Neural cell (in vitro differentiated cells): ENCODE measurements around the gene DIS3L2. TPM values are rescaled to one million over a fixed set of nuclear protein-coding genes. Genes with fewer than 3 reads are reported as not detected.
"Not testable (repeated sequence)": the region's sequence is repeated elsewhere in the genome, so short reads cannot be mapped to it uniquely, and the experiment has no call there.

Source experiments
- H2AFZ ChIP-seq: fragments of 200-600, 300-800 bp; sonication (generic), shearing (Covaris generic); 2 replicates; pipeline ENCODE4 v1.6.0; 2014; ENCODE audit warnings: low read depth, mild to moderate bottlenecking, antibody characterized with exemption, low read length, moderate library complexity
- H3F3A ChIP-seq: fragments of 200-600 bp; shearing (Covaris generic); 2 replicates; pipeline ENCODE4 v1.6.1; 2016; ENCODE audit warnings: mild to moderate bottlenecking, moderate library complexity, mixed read lengths, antibody characterized with exemption, low read length; ENCODE audit not compliant: insufficient read depth, poor library complexity, severe bottlenecking
- H3K27ac ChIP-seq: fragments of 200-600, 300-800 bp; sonication (generic), shearing (Covaris generic); 2 replicates; pipeline ENCODE4 v1.5.1; 2014; ENCODE audit warnings: mild to moderate bottlenecking, low read length, moderate library complexity
- H3K27me3 ChIP-seq: fragments of 300-800, 200-600 bp; sonication (generic), shearing (Covaris generic); 2 replicates; pipeline ENCODE4 v1.6.0; 2014; ENCODE audit warnings: mild to moderate bottlenecking, low read depth, low read length, moderate library complexity; ENCODE audit not compliant: insufficient read depth
- H3K36me3 ChIP-seq: fragments of 300-800, 200-600 bp; sonication (generic), shearing (Covaris generic); 2 replicates; pipeline ENCODE4 v1.5.1; 2014; ENCODE audit warnings: mild to moderate bottlenecking, antibody characterized with exemption, low read length, moderate library complexity; ENCODE audit not compliant: insufficient read depth
- H3K4me2 ChIP-seq: fragments of 300-800, 200-600 bp; sonication (generic), shearing (Covaris generic); 2 replicates; pipeline ENCODE4 v1.6.0; 2014; ENCODE audit warnings: mild to moderate bottlenecking, low read length
- H3K4me3 ChIP-seq: fragments of 300-800, 200-600 bp; sonication (generic), shearing (Covaris generic); 2 replicates; pipeline ENCODE4 v1.5.1; 2014; ENCODE audit warnings: mild to moderate bottlenecking, low read length, moderate library complexity
- H3K79me2 ChIP-seq: fragments of 200-600 bp; shearing (Covaris generic); replicated peaks from 2 replicates; pipeline ENCODE4 v1.6.0; 2014; ENCODE audit warnings: mild to moderate bottlenecking, low read length, moderate library complexity; ENCODE audit not compliant: insufficient read depth
- H3K9ac ChIP-seq: fragments of 300-800, 200-600 bp; sonication (generic), shearing (Covaris generic); 2 replicates; pipeline ENCODE4 v1.6.1; 2016; ENCODE audit warnings: mild to moderate bottlenecking, low read length, mixed read lengths
- H3K9me2 ChIP-seq: fragments of 200-600 bp; shearing (Covaris generic); 2 replicates; pipeline ENCODE4 v1.6.1; 2016; ENCODE audit warnings: mild to moderate bottlenecking, low read length, mixed read lengths; ENCODE audit not compliant: insufficient read depth
- H3K9me3 ChIP-seq: fragments of 200-600, 300-800 bp; sonication (generic), shearing (Covaris generic); 2 replicates; pipeline ENCODE4 v1.6.1; 2016; ENCODE audit warnings: mild to moderate bottlenecking, mixed run types, low read length, moderate library complexity, mixed read lengths
- H4K20me1 ChIP-seq: fragments of 200-600 bp; shearing (Covaris generic); 2 replicates; pipeline ENCODE4 v1.6.1; 2016; ENCODE audit warnings: mild to moderate bottlenecking, mixed run types; ENCODE audit not compliant: insufficient read depth
- CTCF ChIP-seq: fragments of 450-650 bp; IDR thresholded peaks from 2 replicates; pipeline ENCODE4 v1.5.1; 2014; ENCODE audit warnings: antibody characterized with exemption, mild to moderate bottlenecking, moderate library complexity; ENCODE audit not compliant: poor library complexity, severe bottlenecking
- EP300 ChIP-seq: fragments of 450-650 bp; conservative IDR thresholded peaks from 2 replicates; pipeline ENCODE4 v1.6.1; 2014; ENCODE audit warnings: antibody characterized with exemption, mild to moderate bottlenecking, moderate library complexity; ENCODE audit not compliant: poor library complexity, severe bottlenecking
- RAD21 ChIP-seq: fragments of 450-650 bp; conservative IDR thresholded peaks from 2 replicates; pipeline ENCODE4 v1.6.1; 2014; ENCODE audit warnings: antibody characterized with exemption, mild to moderate bottlenecking, moderate library complexity
- REST ChIP-seq: IDR thresholded peaks from 2 replicates; pipeline ENCODE4 v1.6.1; 2012; ENCODE audit warnings: borderline replicate concordance
- SMC3 ChIP-seq: fragments of 450-650 bp; conservative IDR thresholded peaks from 2 replicates; pipeline ENCODE4 v1.6.1; 2014; ENCODE audit warnings: antibody characterized with exemption, mild to moderate bottlenecking, moderate library complexity; ENCODE audit not compliant: poor library complexity
- polyA plus RNA-seq: library from polyadenylated mRNA; depleted of rRNA; stranded (reverse); fragments of >200 nt; gene quantifications from 2 replicates; pipeline ENCODE4 v1.2.3, GENCODE V29; 2014

The DIS3L2 gene
- polyA plus RNA-seq, 1 donor from 2014 or later = 20.0 TPM

DNA sequence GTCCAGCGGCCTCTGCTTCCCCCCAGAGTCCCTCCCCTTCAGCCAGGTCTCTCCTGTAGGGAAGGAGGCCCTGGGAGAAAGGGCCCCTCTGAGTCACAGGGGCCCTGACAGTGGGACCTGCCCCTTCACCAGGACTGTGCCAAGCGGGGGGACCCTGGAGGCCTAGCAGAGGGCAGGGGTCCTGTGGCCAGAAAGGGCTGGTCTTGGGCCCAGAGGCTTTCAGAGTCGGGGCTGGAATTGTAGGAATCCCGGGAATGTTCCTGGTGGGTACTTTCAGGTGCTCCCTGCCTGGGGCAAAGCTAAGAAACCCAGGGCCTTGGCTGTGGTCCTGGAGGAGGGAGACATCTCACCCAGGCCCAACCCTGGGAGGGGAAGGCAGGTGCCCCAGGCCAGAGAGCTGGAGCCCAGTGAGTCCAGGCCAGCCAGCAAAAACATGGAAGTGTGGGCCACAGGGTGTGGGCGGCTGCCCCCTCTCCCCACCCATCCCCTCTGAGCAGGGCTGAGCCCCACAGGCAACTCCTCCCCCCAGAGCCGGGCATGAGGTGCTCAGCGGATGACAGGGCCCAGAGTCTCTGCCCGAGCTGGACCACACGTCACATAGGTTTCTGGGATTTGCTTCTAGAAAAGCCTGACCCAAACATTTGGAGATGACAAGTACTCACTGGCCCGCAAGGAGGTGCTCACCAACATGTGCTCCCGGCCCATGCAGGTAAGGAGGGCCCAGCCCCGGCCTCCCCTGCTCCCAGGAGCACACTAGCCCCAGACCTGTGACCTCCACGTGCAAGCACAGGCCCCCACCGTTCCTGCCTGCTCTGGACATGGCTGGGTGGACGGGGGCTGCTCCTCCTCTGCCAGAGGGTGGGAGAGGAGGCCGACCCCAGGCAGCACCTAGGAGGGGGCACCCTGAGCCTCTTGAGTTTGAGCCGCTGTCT, 368.8 kb downstream of the DIS3L2 start:
- Histone ChIP-seq H3K9ac (no peak overlapping the region), H3K9me2 (no peaks in the 10 kb centered on the region), H4K20me1 (no peaks in the 10 kb centered on the region), H3K27ac (no peak overlapping the region), H3K4me3 (no peak overlapping the region), H2AFZ (no peak overlapping the region), H3K9me3 (no peaks in the 10 kb centered on the region), H3K36me3 (no peaks in the 10 kb centered on the region), H3K79me2 (no peaks in the 10 kb centered on the region), H3F3A (no peaks in the 10 kb centered on the region), H3K4me2 (no peak overlapping the region), H3K27me3 (no peaks in the 10 kb centered on the region)
- TF ChIP-seq SMC3 = no peak
- no peak for TF ChIP-seq EP300
- TF ChIP-seq CTCF = no peak
- no peak for TF ChIP-seq RAD21
- no peak for TF ChIP-seq REST

DNA sequence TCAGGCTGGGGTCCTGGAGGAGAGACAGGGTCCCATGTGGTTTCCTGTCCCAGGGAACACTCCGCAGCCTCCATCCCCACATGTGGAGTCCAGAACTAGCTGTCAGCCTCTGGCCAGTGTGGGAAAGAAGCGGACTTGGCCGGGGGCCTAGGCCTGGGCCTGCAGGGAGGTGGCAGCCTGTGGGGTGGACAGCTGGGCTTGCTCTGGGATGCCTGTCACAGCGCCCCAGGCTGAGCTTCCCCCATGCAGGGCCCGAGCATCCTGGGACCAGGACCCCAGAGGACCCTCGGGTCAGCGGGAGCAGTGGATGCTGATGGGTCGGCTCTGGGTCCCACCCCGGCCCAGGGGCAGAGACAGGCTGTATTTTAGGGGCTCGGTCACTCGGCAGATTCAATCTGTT, 369.5 kb downstream of the DIS3L2 start:
- not testable (repeated sequence) for H4K20me1 ChIP-seq, H3K9me2 ChIP-seq, H3K9me3 ChIP-seq, H3K27me3 ChIP-seq, H3K4me2 ChIP-seq, H2AFZ ChIP-seq, H3F3A ChIP-seq, H3K4me3 ChIP-seq, H3K36me3 ChIP-seq, H3K27ac ChIP-seq, H3K9ac ChIP-seq, H3K79me2 ChIP-seq

- H3K79me2 ChIP-seq, H3F3A ChIP-seq, H3K27ac ChIP-seq, H3K9me2 ChIP-seq, H3K36me3 ChIP-seq, H3K4me2 ChIP-seq, H3K9ac ChIP-seq, H4K20me1 ChIP-seq, H3K27me3 ChIP-seq, H3K9me3 ChIP-seq, H3K4me3 ChIP-seq, H2AFZ ChIP-seq: not testable (repeated sequence)
Measured at GRCh38 chr2:232331641-232332040, 370.1 kb downstream of the DIS3L2 start.

- H4K20me1 ChIP-seq, H3K4me3 ChIP-seq, H3K9me2 ChIP-seq, H3K36me3 ChIP-seq, H3F3A ChIP-seq, H3K9me3 ChIP-seq, H3K4me2 ChIP-seq, H3K79me2 ChIP-seq, H3K27me3 ChIP-seq, H2AFZ ChIP-seq, H3K9ac ChIP-seq, H3K27ac ChIP-seq: not testable (repeated sequence)
Measured at GRCh38 chr2:232332244-232332939, 370.9 kb downstream of the DIS3L2 start.
